Psoas muscle (tissue), 8 donors: ENCODE measurements around the gene ASCC3. TPM values are rescaled to one million over a fixed set of nuclear protein-coding genes. Genes with fewer than 3 reads are reported as not detected.

Source experiments
- ATAC-seq, 4 donors: fragments of 200-7000 bp; cut with Tn5 transposase; one replicate each; pipeline ENCODE4 v1.9.1; 2020; ENCODE audit warnings: moderate library complexity in 3 of 4, mild to moderate bottlenecking in 2 of 4
- DNase-seq, 2 donors: peaks; one replicate each; pipeline ENCODE4 v3.0.0-alpha.2; 2020
- H3K27ac ChIP-seq: fragments of 200-600 bp; one replicate; pipeline ENCODE4 v1.8.0; 2022
- H3K27me3 ChIP-seq, 3 donors: fragments of 200-600 bp in 1 of 3; one replicate each; pipeline versions ENCODE4 v1.6.1 to v1.8.0; 2013 to 2022; ENCODE audit warnings: low read length in 2 of 3, mild to moderate bottlenecking in 2 of 3, moderate library complexity in 1 of 3; ENCODE audit not compliant: insufficient read depth in 3 of 3
- H3K36me3 ChIP-seq, 2 donors: fragments of 200-600 bp in 1 of 2; one replicate each; pipeline versions ENCODE4 v1.6.1 to v1.8.0; 2013 to 2022; ENCODE audit warnings: low read depth in 1 of 2, mild to moderate bottlenecking in 1 of 2, moderate library complexity in 1 of 2; ENCODE audit not compliant: insufficient read depth in 1 of 2
- H3K4me1 ChIP-seq: fragments of 200-600 bp; one replicate; pipeline ENCODE4 v1.8.0; 2022
- H3K4me3 ChIP-seq: fragments of 200-600 bp; one replicate; pipeline ENCODE4 v1.8.0; 2022; ENCODE audit warnings: mild to moderate bottlenecking
- H3K9me3 ChIP-seq: fragments of 200-600 bp; one replicate; pipeline ENCODE4 v1.8.0; 2022
- CTCF ChIP-seq: fragments of 200-600 bp; IDR thresholded peaks from one replicate; pipeline ENCODE4 v1.8.0; 2022; ENCODE audit warnings: antibody characterized with exemption
- WGBS, 3 donors: extraction: QIAGEN DNeasy Blood & Tissue Kit; methylation state at CpG; one replicate each; pipeline versions ENCODE4 v1.1.6 to v1.1.7; 2013; 5-methylcytosine and 5-hydroxymethylcytosine counted together
- intact Hi-C, 2 donors: fragments of 100-400 bp; cut with DNase I; formaldehyde crosslinking; loops; one replicate each; pipeline versions ENCODE4 v1.11.0 to v1.14.2; 2022
- polyA plus RNA-seq, 3 donors: library from polyadenylated mRNA; stranded (reverse); fragments of 200-250 nt; gene quantifications; one replicate each; pipeline ENCODE4 v1.2.3, GENCODE V29; 2013
- total RNA-seq, 4 donors: library from RNA; stranded (reverse); fragmentation: NEBNext Ultra II Directional in 2 of 4; extraction: Animal tissue kit (Norgen Biotek cat#: 25700) in 2 of 4; gene quantifications; one replicate each; pipeline versions ENCODE4 v1.2.1 to v1.2.4, GENCODE V29; 2021 to 2023
- donor health status: healthy with polysubstance abuse.
- donor health status: DM: no; HTN: no; CAD: no; lungs with moderate emphysema.
- donor health status: Bipolar disorder and iron deficiency.
- donor health status: healthy.
- donor health status: DM: yes; HTN: yes; CAD: no.
- donor health status: DM: no; HTN: no; CAD: no.
- donor health status: DM: no; HTN: no; CAD: no.
- donor health status: DM: yes; HTN: yes; CAD: no.

ASCC3 gene
- total and polyA plus RNA-seq, 7 donors, result 5.1 to 17.9 (median 11.2) TPM

GRCh38 chr6:100514660-100515059, 366.5 kb downstream of the ASCC3 start:
- intact Hi-C loops, result no loop called here
- H3K9me3 ChIP-seq, result no peaks in the 10 kb centered on the region
- peaks cover 6% of the 10 kb centered on the region for H3K4me1 ChIP-seq
- H3K4me3 ChIP-seq, result no peak overlapping the region
- ATAC-seq, result no peak
- no peaks in the 10 kb centered on the region for H3K27me3 ChIP-seq
- H3K27ac ChIP-seq, result no peak overlapping the region
- TF ChIP-seq CTCF, result no peak
- H3K36me3 ChIP-seq, result peaks cover 3 to 11% of the 10 kb centered on the region in 2 donors
- 94 to 97% (median 96%) methylated on average over 3 of the region's 3 CpGs for WGBS, 3 donors
- no peak for DNase-seq

- Histone ChIP-seq H3K4me3 (no peak overlapping the region), H3K36me3 (peaks cover 3 to 20% of the 10 kb centered on the region in 2 donors), H3K4me1 (no peaks in the 10 kb centered on the region), H3K27ac (peak overlapping the region; percentile 39), H3K9me3 (no peaks in the 10 kb centered on the region), H3K27me3 (no peaks in the 10 kb centered on the region)
- ATAC-seq (peak; percentile 91 to 98 (median 98)), DNase-seq (no peak)
- TF ChIP-seq CTCF, result no peak
- 38 to 51% (median 42%) methylated on average over 6 of the region's 6 CpGs for WGBS, 3 donors
- intact Hi-C loops, result no loop called here
Measured at GRCh38 chr6:100512203-100512862, 368.8 kb downstream of the ASCC3 start.

GRCh38 chr6:100509101-100509500, 372.0 kb downstream of the ASCC3 start:
- 86 to 94% (median 89%) methylated on average over 3 of the region's 3 CpGs for WGBS, 3 donors
- no peaks in the 10 kb centered on the region for H3K9me3 ChIP-seq
- intact Hi-C loops, result no loop called here
- H3K4me1 ChIP-seq, result no peaks in the 10 kb centered on the region
- H3K36me3 ChIP-seq, result peaks cover 3 to 20% of the 10 kb centered on the region in 2 donors
- TF ChIP-seq CTCF, result no peak
- DNase-seq, result no peak
- ATAC-seq, result no peak
- H3K27me3 ChIP-seq, result no peaks in the 10 kb centered on the region
- H3K4me3 ChIP-seq, result no peak overlapping the region
- H3K27ac ChIP-seq, result no peak overlapping the region

GRCh38 chr6:100506651-100507050, 374.5 kb downstream of the ASCC3 start:
- TF ChIP-seq CTCF, result no peak
- no peaks in the 10 kb centered on the region for H3K9me3 ChIP-seq
- 98% methylated on average over 2 of the region's 2 CpGs for WGBS, 3 donors
- H3K4me1 ChIP-seq, result no peaks in the 10 kb centered on the region
- no peaks in the 10 kb centered on the region for H3K27me3 ChIP-seq
- no peak overlapping the region for H3K27ac ChIP-seq
- no peak for DNase-seq
- H3K4me3 ChIP-seq, result no peak overlapping the region
- peaks cover 3 to 13% of the 10 kb centered on the region in 2 donors for H3K36me3 ChIP-seq
- ATAC-seq, result no peak
- intact Hi-C loops, result no loop called here
